Measurements from ENCODE around the gene PFDN6. TPM values are rescaled to one million over a fixed set of nuclear protein-coding genes. Genes with fewer than 3 reads are reported as not detected.
"Not testable (repeated sequence)": the region's sequence is repeated elsewhere in the genome, so short reads cannot be mapped to it uniquely, and the experiment has no call there.

PFDN6 gene
- total RNA-seq, 4 donors from 2014 or later = 40.6 to 55.5 (median 50.6) TPM

- Histone ChIP-seq H3K4me1 (peaks cover 0 to 46% (median 20%) of the 10 kb centered on the region in 3 donors), H3K36me3 (peaks cover 0 to 80% of the 10 kb centered on the region in 2 donors), H3K27me3 (no peaks in the 10 kb centered on the region), H3K4me3 (no peak overlapping the region), H3K9me3 (no peaks in the 10 kb centered on the region), H3K27ac (peak overlapping the region in 2 of 4 donors; percentile 12 to 17)
- TF ChIP-seq POLR2A (IDR thresholded peaks at IDR 0.05) (no peak), EP300 (IDR thresholded peaks at IDR 0.05) (no peak), CTCF (IDR thresholded peaks at IDR 0.05) (peak in 3 of 4 experiments; percentile 38 to 50 (median 40)), POLR2AphosphoS5 (IDR thresholded peaks at IDR 0.05) (no peak)
- ATAC-seq = no peak
- WGBS, 2 donors (ENCODE audit: low coverage in 1 of 2) = no CpG with 5 or more reads among the region's 5 CpGs
Measured at GRCh38 chr6:33279971-33280511, 9.4 kb upstream of the PFDN6 start.

GRCh38 chr6:33280539-33280938, 8.9 kb upstream of the PFDN6 start:
- Histone ChIP-seq H3K27me3 (no peaks in the 10 kb centered on the region), H3K36me3 (peaks cover 0 to 80% of the 10 kb centered on the region in 2 donors), H3K9me3 (no peaks in the 10 kb centered on the region), H3K4me3 (no peak overlapping the region), H3K27ac (peak overlapping the region in 2 of 4 donors; percentile 12 to 17), H3K4me1 (peaks cover 0 to 41% (median 20%) of the 10 kb centered on the region in 3 donors)
- no peak for TF ChIP-seq POLR2AphosphoS5 (IDR thresholded peaks at IDR 0.05)
- TF ChIP-seq EP300 (IDR thresholded peaks at IDR 0.05) = no peak
- WGBS, 2 donors (ENCODE audit: low coverage in 1 of 2) = no CpG with 5 or more reads among the region's 6 CpGs
- ATAC-seq = no peak

DNA sequence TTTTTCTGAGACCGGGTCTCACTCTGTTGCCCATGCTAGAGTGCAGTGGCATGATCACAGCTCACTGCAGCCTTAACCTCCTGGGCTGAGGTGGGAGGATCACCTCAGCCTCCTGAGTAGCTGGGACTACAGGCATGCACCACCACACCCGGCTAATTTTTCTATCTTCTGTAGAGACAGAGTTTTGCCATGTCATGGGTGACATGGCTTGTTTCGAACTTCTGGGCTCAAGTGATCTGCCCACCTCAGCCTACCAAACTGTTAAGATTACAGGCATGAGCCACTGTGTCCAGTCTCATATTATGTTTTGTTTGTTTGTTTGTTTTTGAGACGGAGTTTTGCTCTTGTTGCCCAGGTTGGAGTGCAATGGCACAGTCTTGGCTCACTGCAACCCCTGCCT, 4.2 kb upstream of the PFDN6 start:
- H3K9me3 ChIP-seq, H3K27ac ChIP-seq, H3K27me3 ChIP-seq, H3K4me3 ChIP-seq, ATAC-seq: not testable (repeated sequence)
- 83% methylated on average over 4 of the region's 4 CpGs; no CpG with 5 or more reads in 1 of the 2 donors for WGBS, 2 donors (ENCODE audit: low coverage in 1 of 2)
- Histone ChIP-seq H3K36me3 (peaks cover 0 to 76% of the 10 kb centered on the region in 2 donors), H3K4me1 (peaks cover 3 to 24% (median 10%) of the 10 kb centered on the region in 3 donors)

DNA sequence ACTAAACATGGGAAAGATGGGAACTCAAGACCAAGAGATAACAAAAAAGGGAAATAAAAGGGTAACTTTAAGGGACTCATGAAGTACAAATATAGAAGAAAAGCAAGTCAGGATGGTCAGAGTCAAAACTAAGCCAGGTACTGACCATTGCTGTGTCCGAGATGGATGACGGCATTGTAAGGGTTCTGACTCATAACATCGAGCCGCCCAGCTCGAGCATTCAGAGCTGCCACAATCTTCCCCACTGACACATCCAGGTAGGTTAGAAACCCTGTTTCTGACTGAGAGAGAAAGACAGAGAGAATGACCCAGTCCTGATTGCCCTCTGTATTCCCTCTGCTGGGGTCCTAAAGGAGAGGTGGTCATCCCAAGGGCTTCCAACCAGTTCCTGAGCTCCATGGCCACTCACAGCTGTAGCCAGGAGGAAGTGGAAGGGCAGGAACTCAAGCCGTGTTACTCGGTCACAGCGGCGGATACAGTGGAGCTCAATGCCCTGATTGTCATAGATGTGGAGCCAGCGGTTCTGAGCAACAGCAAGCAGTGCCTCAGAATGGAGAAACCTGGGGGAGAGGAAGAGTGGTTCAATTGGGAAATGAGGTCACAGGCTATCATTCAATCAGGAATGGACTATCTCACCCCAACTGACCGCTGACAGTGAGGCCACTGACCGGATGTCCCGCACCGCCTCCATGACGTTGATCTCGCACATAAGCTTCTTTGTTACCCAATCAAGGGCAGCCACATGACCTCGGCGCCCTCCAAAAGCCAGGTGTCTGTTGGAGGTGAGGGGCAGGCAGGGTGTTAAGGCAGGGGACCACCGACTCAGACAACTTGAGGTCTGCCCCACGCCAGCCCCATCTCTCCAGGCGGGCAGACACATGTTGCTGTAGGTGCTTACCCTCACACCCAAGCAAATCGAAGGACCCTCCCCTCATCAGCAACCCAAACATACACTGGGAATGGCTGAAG, 2.2 kb upstream of the PFDN6 start:
- peaks cover 3 to 35% (median 14%) of the 10 kb centered on the region in 3 donors for H3K4me1 ChIP-seq
- H3K27ac ChIP-seq = no peak overlapping the region
- H3K27me3 ChIP-seq = no peaks in the 10 kb centered on the region
- TF ChIP-seq CTCF (IDR thresholded peaks at IDR 0.05) = no peak
- no peak for TF ChIP-seq EP300 (IDR thresholded peaks at IDR 0.05)
- no peak for ATAC-seq
- peak overlapping the region in 1 of 2 donors; percentile 69 for H3K4me3 ChIP-seq
- H3K36me3 ChIP-seq = peaks cover 0 to 75% of the 10 kb centered on the region in 2 donors
- H3K9me3 ChIP-seq = no peaks in the 10 kb centered on the region
- 87 to 89% methylated on average over 12 to 14 of the region's 22 CpGs for WGBS, 2 donors (ENCODE audit: low coverage in 1 of 2)

- Histone ChIP-seq H3K4me1 (peaks cover 3 to 35% (median 14%) of the 10 kb centered on the region in 3 donors), H3K27me3 (no peaks in the 10 kb centered on the region), H3K27ac (peak overlapping the region; percentile 3 to 86 (median 82)), H3K36me3 (peaks cover 0 to 75% of the 10 kb centered on the region in 2 donors), H3K9me3 (no peaks in the 10 kb centered on the region), H3K4me3 (peak overlapping the region; percentile 64 to 69)
- 34 to 35% methylated on average over 4 to 7 of the region's 21 CpGs for WGBS, 2 donors (ENCODE audit: low coverage in 1 of 2)
- peak; percentile 3 for ATAC-seq
- TF ChIP-seq EP300 (IDR thresholded peaks at IDR 0.05) = no peak
- TF ChIP-seq POLR2A (IDR thresholded peaks at IDR 0.05) = no peak
- no peak for TF ChIP-seq CTCF (IDR thresholded peaks at IDR 0.05)
- no peak for TF ChIP-seq POLR2AphosphoS5 (IDR thresholded peaks at IDR 0.05)
Measured at GRCh38 chr6:33288141-33288920, 1.1 kb upstream of the PFDN6 start.
